ENCODE results near the gene KLK6. TPM values are rescaled to one million over a fixed set of nuclear protein-coding genes. Genes with fewer than 3 reads are reported as not detected.

The KLK6 gene
- total and polyA plus RNA-seq, 8 donors, result 4.5 TPM; not detected in 7

DNA sequence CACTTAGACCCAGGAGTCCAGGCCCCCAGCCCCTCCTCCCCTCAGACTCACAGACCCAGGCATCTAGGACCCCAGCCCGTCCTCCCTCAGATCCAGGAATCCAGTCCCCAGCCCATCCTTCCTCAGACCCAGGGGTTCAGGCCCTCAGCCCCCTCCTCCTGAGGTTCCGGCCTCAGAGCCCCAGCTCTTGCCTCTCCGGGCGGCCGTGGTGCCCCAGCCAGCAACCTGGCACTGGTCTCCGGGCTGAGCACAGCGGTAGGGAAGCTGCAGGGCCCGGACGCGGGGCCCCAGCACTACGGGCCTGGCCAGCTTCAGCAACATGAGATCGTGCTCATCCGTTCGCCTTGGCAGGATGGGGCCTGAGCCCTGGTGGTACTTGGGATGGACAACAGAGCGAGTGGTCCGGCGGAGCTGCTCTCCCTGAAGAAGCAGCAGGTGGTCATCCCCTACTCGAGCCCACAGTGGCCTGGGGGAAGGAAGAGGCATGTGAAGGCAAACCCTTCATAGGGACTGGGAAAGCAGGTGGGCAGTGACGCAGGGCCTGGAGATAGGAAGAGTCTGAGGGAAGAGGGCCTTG, 46.4 kb upstream of the KLK6 start:
- no peaks in the 10 kb centered on the region for H3K9me3 ChIP-seq
- H3K36me3 ChIP-seq, result no peaks in the 10 kb centered on the region
- DNase-seq, result no peak
- no peak overlapping the region for H3K4me3 ChIP-seq
- no peak overlapping the region for H3K27ac ChIP-seq
- peaks cover 27 to 40% (median 36%) of the 10 kb centered on the region in 4 donors for H3K4me1 ChIP-seq
- WGBS, 5 donors, result 87 to 95% (median 87%) methylated on average over 7 to 19 of the region's 19 CpGs
- intact Hi-C loops (cut with DNase I; ENCODE audit: low total_unique reads), result no loop called here
- peaks cover 8 to 98% (median 43%) of the 10 kb centered on the region in 3 donors for H3K27me3 ChIP-seq
- TF ChIP-seq EP300 (IDR thresholded peaks at IDR 0.05) (no peak), POLR2A (IDR thresholded peaks at IDR 0.05) (no peak), POLR2AphosphoS5 (IDR thresholded peaks at IDR 0.05) (no peak)
- TF ChIP-seq, protein P1, sequence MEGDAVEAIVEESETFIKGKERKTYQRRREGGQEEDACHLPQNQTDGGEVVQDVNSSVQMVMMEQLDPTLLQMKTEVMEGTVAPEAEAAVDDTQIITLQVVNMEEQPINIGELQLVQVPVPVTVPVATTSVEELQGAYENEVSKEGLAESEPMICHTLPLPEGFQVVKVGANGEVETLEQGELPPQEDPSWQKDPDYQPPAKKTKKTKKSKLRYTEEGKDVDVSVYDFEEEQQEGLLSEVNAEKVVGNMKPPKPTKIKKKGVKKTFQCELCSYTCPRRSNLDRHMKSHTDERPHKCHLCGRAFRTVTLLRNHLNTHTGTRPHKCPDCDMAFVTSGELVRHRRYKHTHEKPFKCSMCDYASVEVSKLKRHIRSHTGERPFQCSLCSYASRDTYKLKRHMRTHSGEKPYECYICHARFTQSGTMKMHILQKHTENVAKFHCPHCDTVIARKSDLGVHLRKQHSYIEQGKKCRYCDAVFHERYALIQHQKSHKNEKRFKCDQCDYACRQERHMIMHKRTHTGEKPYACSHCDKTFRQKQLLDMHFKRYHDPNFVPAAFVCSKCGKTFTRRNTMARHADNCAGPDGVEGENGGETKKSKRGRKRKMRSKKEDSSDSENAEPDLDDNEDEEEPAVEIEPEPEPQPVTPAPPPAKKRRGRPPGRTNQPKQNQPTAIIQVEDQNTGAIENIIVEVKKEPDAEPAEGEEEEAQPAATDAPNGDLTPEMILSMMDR (IDR thresholded peaks at IDR 0.05), result no peak

DNA sequence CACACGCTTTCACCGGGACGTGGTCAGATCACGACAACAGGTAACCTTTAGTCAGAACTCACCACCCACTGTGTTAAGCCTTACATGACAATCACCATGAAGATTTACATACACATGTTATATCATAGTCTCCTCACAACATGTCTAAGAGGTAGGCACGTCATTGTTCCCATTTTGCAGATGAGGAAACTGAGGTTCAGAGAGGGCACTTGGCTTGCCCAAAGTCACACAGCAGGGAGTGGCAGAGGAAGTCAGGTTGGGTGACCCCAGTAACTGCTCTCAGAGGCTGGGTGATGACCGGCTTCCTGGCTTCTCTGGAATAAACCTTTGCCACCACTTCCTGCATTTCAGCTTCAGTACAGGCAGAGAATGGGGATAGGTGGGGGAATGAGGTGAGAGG, 44.9 kb upstream of the KLK6 start:
- DNase-seq, result no peak
- H3K27ac ChIP-seq, result no peak overlapping the region
- no peaks in the 10 kb centered on the region for H3K9me3 ChIP-seq
- H3K36me3 ChIP-seq, result no peaks in the 10 kb centered on the region
- TF ChIP-seq POLR2A (IDR thresholded peaks at IDR 0.05) (no peak), EP300 (IDR thresholded peaks at IDR 0.05) (no peak), POLR2AphosphoS5 (IDR thresholded peaks at IDR 0.05) (no peak)
- TF ChIP-seq, protein P1 (IDR thresholded peaks at IDR 0.05), result no peak
- peaks cover 8 to 98% (median 41%) of the 10 kb centered on the region in 3 donors for H3K27me3 ChIP-seq
- no peak overlapping the region for H3K4me3 ChIP-seq
- intact Hi-C loops (cut with DNase I; ENCODE audit: low total_unique reads), result no loop called here
- WGBS, 5 donors, result 82 to 87% (median 85%) methylated on average over 6 of the region's 6 CpGs
- H3K4me1 ChIP-seq, result peaks cover 18 to 24% (median 22%) of the 10 kb centered on the region in 4 donors

DNA sequence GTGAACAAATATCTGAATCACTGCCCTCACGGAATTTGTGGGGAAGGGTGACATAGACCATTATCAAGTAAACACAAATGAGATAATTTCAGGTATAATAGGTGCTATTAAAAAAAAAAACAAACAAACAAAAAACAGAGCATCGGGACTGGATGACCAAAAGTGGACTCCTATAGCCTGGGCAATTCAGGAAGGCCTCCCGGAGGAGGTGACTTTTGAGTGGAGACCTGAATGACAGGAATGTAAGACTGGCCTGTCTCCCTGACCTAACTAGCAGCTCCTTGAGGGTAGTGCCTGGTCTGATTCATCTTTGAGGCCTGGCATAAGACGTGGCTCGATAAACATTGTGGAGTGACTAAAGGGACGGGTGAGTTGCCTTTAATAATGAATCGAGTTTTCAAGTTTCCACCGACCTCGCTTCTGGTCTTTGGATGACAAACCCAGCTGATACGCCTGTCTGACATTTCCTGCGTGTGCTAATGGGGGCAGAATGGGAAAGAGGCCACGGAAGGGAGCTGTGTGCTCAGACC, 43.3 kb upstream of the KLK6 start:
- TF ChIP-seq, protein P1 (IDR thresholded peaks at IDR 0.05), result no peak
- no peak for TF ChIP-seq POLR2AphosphoS5 (IDR thresholded peaks at IDR 0.05)
- TF ChIP-seq POLR2A (IDR thresholded peaks at IDR 0.05), result no peak
- no peak for TF ChIP-seq EP300 (IDR thresholded peaks at IDR 0.05)
- DNase-seq, result no peak
- intact Hi-C loops (cut with DNase I; ENCODE audit: low total_unique reads), result no loop called here
- H3K27me3 ChIP-seq, result peaks cover 8 to 89% (median 34%) of the 10 kb centered on the region in 3 donors
- H3K36me3 ChIP-seq, result no peaks in the 10 kb centered on the region
- no peak overlapping the region for H3K27ac ChIP-seq
- peaks cover 10 to 13% (median 11%) of the 10 kb centered on the region in 4 donors for H3K4me1 ChIP-seq
- WGBS, 5 donors, result 62 to 71% (median 68%) methylated on average over 12 of the region's 12 CpGs
- H3K9me3 ChIP-seq, result no peaks in the 10 kb centered on the region
- H3K4me3 ChIP-seq, result no peak overlapping the region

DNA sequence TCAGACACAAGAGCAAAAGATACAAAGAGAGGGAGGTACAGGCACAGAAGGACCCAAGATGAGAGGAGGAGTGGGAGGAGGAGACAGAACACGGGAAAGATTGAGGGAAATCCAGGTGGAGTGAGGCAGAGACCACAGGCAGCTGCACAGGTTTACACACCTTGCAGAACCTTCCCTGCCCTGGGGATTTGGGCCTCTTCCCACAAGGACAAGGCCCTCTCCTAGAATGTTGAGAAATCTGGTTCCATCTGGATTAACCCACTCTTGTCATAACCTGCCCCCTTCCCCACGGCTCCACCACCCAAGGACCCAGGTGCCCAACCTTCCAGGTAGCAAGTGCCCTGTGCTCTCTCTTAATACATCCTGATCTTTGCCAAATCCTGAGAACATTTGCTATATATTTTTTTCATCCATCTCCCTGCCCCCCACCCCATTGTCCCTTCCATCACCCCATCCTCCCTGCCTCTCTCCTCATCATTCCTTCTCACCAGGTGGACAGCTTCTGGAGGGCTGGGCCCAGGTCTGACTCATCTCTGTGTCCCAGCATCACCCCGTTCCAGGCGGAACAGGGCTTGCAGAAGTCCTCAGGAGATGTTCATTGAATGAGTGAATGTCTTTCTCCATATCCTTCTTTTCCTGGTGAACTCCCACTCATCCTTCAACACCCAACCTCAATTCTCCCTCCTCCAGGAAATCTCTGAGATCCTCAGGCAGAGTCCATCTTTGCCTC, 40.8 kb upstream of the KLK6 start:
- DNase-seq, result no peak

More for the DNA sequence above, 40.8 kb upstream of the KLK6 start:
- H3K36me3 ChIP-seq, result no peaks in the 10 kb centered on the region
- H3K9me3 ChIP-seq, result no peaks in the 10 kb centered on the region
- H3K4me1 ChIP-seq, result no peaks in the 10 kb centered on the region
- no peak overlapping the region for H3K27ac ChIP-seq
- peaks cover 3 to 85% (median 22%) of the 10 kb centered on the region in 3 donors for H3K27me3 ChIP-seq
- TF ChIP-seq, protein P1 (IDR thresholded peaks at IDR 0.05), result no peak
- TF ChIP-seq EP300 (IDR thresholded peaks at IDR 0.05), result no peak
- TF ChIP-seq POLR2AphosphoS5 (IDR thresholded peaks at IDR 0.05), result no peak
- TF ChIP-seq POLR2A (IDR thresholded peaks at IDR 0.05), result no peak
- H3K4me3 ChIP-seq, result no peak overlapping the region
- 64 to 75% (median 69%) methylated on average over 4 of the region's 4 CpGs for WGBS, 5 donors
- intact Hi-C loops (cut with DNase I; ENCODE audit: low total_unique reads), result no loop called here
